Ovary (tissue), 9 donors: ENCODE data around the gene TMPRSS5. TPM values are rescaled to one million over a fixed set of nuclear protein-coding genes. Genes with fewer than 3 reads are reported as not detected.

Source experiments
- DNase-seq, 5 donors: peaks; one replicate each; pipeline ENCODE4 v3.0.0-alpha.2; 2019 to 2020
- H3K27ac ChIP-seq, 2 donors: fragments of 200-600 bp; one replicate each; pipeline versions ENCODE4 v1.5.1 to v1.8.0; 2019 to 2022
- H3K27me3 ChIP-seq: fragments of 200-600 bp; one replicate; pipeline ENCODE4 v1.8.0; 2022
- H3K36me3 ChIP-seq: fragments of 200-600 bp; sonication (generic); one replicate; pipeline ENCODE4 v1.5.1; 2019
- H3K4me1 ChIP-seq: one replicate; pipeline ENCODE4 v1.8.1; 2013; ENCODE audit warnings: mild to moderate bottlenecking, moderate library complexity; ENCODE audit not compliant: insufficient read depth
- H3K4me3 ChIP-seq: fragments of 200-600 bp; sonication (generic); one replicate; pipeline ENCODE4 v1.5.1; 2017
- H3K9me3 ChIP-seq, 2 donors: fragments of 200-600 bp in 1 of 2; sonication (generic) in 1 of 2; one replicate each; pipeline versions ENCODE4 v1.5.1 to v1.8.1; 2013 to 2019; ENCODE audit warnings: mild to moderate bottlenecking in 1 of 2, moderate library complexity in 1 of 2
- EP300 ChIP-seq: sonication (generic); formaldehyde crosslinking; IDR thresholded peaks from one replicate; pipeline ENCODE4 v1.6.1; 2017; ENCODE audit warnings: antibody characterized with exemption
- POLR2A ChIP-seq: fragments of 450-650 bp; IDR thresholded peaks from one replicate; pipeline ENCODE4 v1.6.1; 2017; ENCODE audit warnings: antibody characterized with exemption, mild to moderate bottlenecking, moderate library complexity
- WGBS, 3 donors: extraction: QIAGEN DNeasy Blood & Tissue Kit in 1 of 3; methylation state at CpG; one replicate each; pipeline versions ENCODE4 v1.1.5 to v1.1.7; 2013 to 2017; 5-methylcytosine and 5-hydroxymethylcytosine counted together
- intact Hi-C, 4 donors: fragments of 100-400 bp; cut with DNase I; formaldehyde crosslinking; loops; one replicate each; pipeline versions ENCODE4 v1.11.0 to v1.15.1; 2022 to 2023
- polyA plus RNA-seq, 2 donors: library from polyadenylated mRNA; stranded (reverse); fragments of 200-250 nt in 1 of 2; fragments of 350-450 nt in 1 of 2; fragmentation: Illumina TruSeq in 1 of 2; extraction: RNeasy Lipid Tissue Mini Kit (QIAGEN cat#74804) in 1 of 2; gene quantifications; one replicate each; pipeline ENCODE4 v1.2.3, GENCODE V29; 2013 to 2014
- total RNA-seq, 7 donors: library from RNA; depleted of rRNA in 2 of 7; stranded (reverse); fragments of >200 nt in 2 of 7; fragmentation: NEBNext Ultra II Directional in 3 of 7; extraction: Animal tissue kit (Norgen Biotek cat#: 25700) in 3 of 7; gene quantifications; one replicate each; pipeline versions ENCODE4 v1.1.0 to v1.2.4, GENCODE V29; 2016 to 2023
- TF ChIP-seq, protein P1 (sequence below), 3 donors: fragments of 450-650 bp in 2 of 3; fragments of 200-600 bp in 1 of 3; IDR thresholded peaks; one replicate each; pipeline versions ENCODE4 v1.5.1 to v1.8.0; 2016 to 2022; ENCODE audit warnings: antibody characterized with exemption in 3 of 3, mild to moderate bottlenecking in 1 of 3
- donor health status: DM: no; HTN: no; CAD: no; lungs with moderate emphysema.
- donor health status: DM: no; HTN: no; CAD: no.
- donor health status: Bipolar disorder and iron deficiency.
- donor health status: DM: yes; HTN: yes; CAD: no.
- donor health status: DM: no; HTN: no; CAD: no.
- donor health status: DM: yes; HTN: yes; CAD: no.

The TMPRSS5 gene
- total and polyA plus RNA-seq, 9 donors, result 0.27 to 1.1 (median 0.76) TPM; not detected in 2

DNA sequence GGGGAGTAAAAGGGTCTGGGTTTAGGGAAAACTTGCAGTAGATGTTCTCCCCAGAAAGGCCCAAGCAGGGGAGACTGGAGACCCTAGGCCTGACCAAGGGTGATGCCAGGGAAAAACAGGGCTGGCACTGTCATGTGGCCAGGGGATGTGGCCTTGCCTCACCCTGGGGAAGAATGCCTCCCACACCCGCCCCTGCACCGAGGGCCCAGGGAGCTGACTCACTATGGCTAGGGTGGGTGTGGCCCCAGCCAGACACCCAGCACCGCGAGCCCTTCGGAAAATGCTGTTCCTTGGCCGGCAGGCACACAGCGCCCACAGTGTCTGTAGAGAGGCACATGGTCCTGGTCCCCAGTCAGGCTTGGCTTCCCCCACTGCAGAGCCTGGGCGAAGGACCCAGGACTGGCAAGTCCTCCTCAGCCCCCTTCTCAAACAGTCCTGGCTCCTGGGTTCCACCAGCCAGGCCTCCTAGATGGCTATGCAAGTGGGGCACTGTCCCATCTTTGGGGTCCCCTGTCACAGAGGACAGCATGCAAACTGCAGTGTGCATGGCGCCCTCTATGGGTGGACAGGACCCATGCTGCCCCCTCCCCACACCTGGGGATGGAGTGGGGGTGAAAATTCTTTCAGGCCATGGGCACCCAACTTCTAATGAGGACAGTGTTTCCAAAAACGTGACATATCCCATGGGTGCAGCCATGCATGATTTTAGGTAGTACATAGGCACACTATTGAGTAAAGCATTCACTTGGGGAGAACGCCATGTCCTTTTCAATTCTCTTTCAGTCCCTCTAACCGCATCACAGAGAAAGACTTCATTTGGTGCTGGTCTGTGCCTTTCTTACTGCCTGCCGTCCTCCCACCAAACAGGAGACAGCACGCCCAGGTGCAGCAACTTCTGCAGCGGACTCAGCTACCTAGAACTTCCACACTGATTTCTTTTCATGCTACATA lies 15.2 kb downstream of the TMPRSS5 start:
- no peak overlapping the region for H3K4me3 ChIP-seq
- H3K4me1 ChIP-seq, result no peaks in the 10 kb centered on the region
- no peak overlapping the region for H3K27ac ChIP-seq
- DNase-seq, result no peak
- no peaks in the 10 kb centered on the region for H3K9me3 ChIP-seq
- no peaks in the 10 kb centered on the region for H3K27me3 ChIP-seq
- no peaks in the 10 kb centered on the region for H3K36me3 ChIP-seq
- intact Hi-C loops, result no loop called here
- 78 to 90% (median 84%) methylated on average over 14 to 15 of the region's 15 CpGs for WGBS, 3 donors
- TF ChIP-seq, protein P1, sequence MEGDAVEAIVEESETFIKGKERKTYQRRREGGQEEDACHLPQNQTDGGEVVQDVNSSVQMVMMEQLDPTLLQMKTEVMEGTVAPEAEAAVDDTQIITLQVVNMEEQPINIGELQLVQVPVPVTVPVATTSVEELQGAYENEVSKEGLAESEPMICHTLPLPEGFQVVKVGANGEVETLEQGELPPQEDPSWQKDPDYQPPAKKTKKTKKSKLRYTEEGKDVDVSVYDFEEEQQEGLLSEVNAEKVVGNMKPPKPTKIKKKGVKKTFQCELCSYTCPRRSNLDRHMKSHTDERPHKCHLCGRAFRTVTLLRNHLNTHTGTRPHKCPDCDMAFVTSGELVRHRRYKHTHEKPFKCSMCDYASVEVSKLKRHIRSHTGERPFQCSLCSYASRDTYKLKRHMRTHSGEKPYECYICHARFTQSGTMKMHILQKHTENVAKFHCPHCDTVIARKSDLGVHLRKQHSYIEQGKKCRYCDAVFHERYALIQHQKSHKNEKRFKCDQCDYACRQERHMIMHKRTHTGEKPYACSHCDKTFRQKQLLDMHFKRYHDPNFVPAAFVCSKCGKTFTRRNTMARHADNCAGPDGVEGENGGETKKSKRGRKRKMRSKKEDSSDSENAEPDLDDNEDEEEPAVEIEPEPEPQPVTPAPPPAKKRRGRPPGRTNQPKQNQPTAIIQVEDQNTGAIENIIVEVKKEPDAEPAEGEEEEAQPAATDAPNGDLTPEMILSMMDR (IDR thresholded peaks at IDR 0.05), result no peak
- TF ChIP-seq POLR2A (no peak), EP300 (no peak)

DNA sequence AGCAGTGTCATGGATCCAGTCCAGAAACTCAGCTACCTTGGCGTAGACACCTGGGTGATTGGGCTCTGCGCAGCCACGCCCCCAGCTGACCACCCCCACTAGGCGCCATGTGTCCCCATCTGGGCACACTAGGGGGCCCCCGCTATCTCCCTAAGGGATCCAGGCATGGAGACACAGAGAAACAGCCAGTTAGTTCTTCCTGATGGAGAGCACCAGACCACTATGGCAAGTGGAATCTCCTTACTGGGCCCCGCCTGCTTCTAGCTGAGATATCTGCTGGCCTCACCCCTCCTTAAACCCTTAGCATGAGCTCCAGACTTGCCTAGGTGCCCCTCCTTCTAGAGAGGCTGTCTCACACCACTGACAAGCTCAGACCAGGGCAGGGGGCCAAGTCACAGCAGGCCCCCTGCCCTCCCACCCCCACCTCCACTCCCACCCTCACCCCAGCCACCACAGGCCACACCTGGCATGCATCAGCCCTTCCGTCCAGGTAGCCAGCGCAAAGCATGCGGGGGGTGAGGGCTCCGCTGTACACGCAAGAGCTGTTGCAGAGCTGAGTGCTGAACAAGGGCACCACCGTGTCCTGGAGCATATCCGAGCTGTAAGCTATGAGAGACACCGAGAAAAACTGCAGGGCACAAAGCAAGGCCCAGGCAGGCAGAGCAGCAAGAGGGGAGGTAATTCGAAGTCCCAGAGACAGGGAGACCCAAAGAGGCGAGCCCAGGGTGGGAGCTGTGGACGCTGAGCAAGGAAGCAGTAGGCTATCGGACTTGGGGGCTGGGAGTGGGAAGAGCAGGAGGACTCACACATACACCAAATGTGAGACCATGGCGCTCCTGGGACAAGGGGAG lies 16.1 kb downstream of the TMPRSS5 start:
- DNase-seq, result no peak
- Histone ChIP-seq H3K36me3 (no peaks in the 10 kb centered on the region), H3K27ac (no peak overlapping the region), H3K27me3 (no peaks in the 10 kb centered on the region), H3K9me3 (no peaks in the 10 kb centered on the region), H3K4me3 (no peak overlapping the region), H3K4me1 (no peaks in the 10 kb centered on the region)
- TF ChIP-seq POLR2A (no peak), EP300 (no peak)
- TF ChIP-seq, protein P1 (IDR thresholded peaks at IDR 0.05), result no peak
- 89 to 92% (median 92%) methylated on average over 19 of the region's 19 CpGs for WGBS, 3 donors
- intact Hi-C loops, result no loop called here

DNA sequence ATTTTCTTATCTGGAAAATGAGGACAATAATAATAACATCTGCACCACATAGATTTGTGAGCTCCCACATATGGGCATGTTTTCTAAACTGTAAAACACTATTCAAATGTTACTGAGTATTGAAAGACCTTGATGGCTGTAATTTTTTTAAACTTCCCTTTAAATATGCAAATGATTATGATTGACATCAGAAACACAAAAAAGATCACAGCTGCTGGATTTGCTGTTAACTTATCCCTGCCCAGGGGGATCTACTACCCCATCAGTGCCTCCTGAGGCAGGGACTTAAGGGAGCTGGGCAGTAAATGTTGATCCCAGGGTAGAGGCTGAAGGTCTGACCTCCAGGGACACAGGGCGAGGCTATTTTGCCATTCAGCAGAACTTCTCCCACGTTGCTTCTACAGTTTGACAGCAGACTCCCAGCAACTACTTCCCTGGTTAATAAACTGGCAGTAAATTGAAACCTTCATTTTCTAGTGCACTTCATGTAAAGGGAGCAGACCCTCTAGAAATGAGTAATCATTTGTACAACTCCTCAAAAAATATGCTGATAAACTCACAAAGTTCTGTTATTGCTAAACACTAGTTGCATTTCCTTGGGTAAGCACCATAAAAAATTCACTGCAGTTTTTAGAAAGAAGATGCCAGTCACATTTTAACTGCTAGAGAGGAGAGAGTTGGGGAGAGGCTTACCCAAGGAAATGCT lies 20.3 kb downstream of the TMPRSS5 start:
- H3K4me3 ChIP-seq, result no peak overlapping the region
- intact Hi-C loops, result no loop called here
- H3K9me3 ChIP-seq, result no peaks in the 10 kb centered on the region
- no peaks in the 10 kb centered on the region for H3K27me3 ChIP-seq
- 48 to 64% (median 50%) methylated on average over 2 of the region's 2 CpGs for whole genome bisulfite sequencing, 3 donors
- no peak overlapping the region for H3K27ac ChIP-seq
- H3K4me1 ChIP-seq, result no peaks in the 10 kb centered on the region
- TF ChIP-seq, protein P1 (IDR thresholded peaks at IDR 0.05), result no peak
- TF ChIP-seq POLR2A (no peak), EP300 (no peak)
- no peaks in the 10 kb centered on the region for H3K36me3 ChIP-seq
- no peak for DNase-seq

DNA sequence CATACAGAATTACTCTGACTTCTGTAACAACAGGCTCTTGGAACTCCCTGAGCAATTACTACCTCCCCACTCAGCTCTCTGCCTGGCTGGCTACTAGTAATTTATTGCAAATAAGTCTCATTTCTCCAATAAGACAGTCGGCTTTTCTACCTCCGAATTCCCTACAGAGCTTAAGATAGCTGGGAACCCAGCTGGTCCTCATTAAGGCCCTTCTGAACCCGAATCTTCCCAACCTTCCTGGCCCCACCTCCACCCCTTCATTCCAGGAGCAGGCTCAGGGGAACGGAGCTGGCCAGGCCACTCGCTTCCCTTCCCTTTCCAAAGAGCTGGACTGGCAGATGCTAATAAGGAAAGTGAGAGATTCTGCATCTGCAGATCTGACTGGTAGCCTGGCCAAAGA lies 21.6 kb downstream of the TMPRSS5 start:
- H3K27me3 ChIP-seq, result no peaks in the 10 kb centered on the region
- DNase-seq, result no peak
- no peak overlapping the region for H3K4me3 ChIP-seq
- H3K27ac ChIP-seq, result no peak overlapping the region
- intact Hi-C loops, result no loop called here
- H3K36me3 ChIP-seq, result no peaks in the 10 kb centered on the region
- H3K4me1 ChIP-seq, result no peaks in the 10 kb centered on the region
- 27 to 39% (median 34%) methylated on average over 5 of the region's 5 CpGs for WGBS, 3 donors
- TF ChIP-seq POLR2A (no peak), EP300 (no peak)
- TF ChIP-seq, protein P1 (IDR thresholded peaks at IDR 0.05), result no peak
- H3K9me3 ChIP-seq, result no peaks in the 10 kb centered on the region
